PC-3 (cell line): ENCODE results near the gene UAP1L1. TPM values are rescaled to one million over a fixed set of nuclear protein-coding genes. Genes with fewer than 3 reads are reported as not detected.

Source experiments
- ATAC-seq: fragments of 200-7000 bp; cut with Tn5 transposase; 2 replicates; pipeline ENCODE4 v1.9.1; 2020; ENCODE audit warnings: mild to moderate bottlenecking, moderate library complexity
- BruUV-seq: library from RNA; stranded (reverse); fragments of 400-500 nt; replicated peaks from 2 replicates; lab custom pipeline; 2021; lab: Mats Ljungman, UMichigan
- CTCF ChIA-PET: fragments of 300-600 bp; sonication (Branson Sonifier 250); formaldehyde crosslinking; loops from one replicate; lab custom pipeline; 2022; ENCODE audit warnings: antibody characterized with exemption; lab: Charles Lee
- POLR2A ChIA-PET: fragments of 300-600 bp; sonication (Branson Sonifier 250); formaldehyde crosslinking; loops from one replicate; lab custom pipeline; 2022; ENCODE audit warnings: antibody characterized with exemption; ENCODE audit not compliant: unreplicated experiment; lab: Charles Lee
- DNase-seq: peaks from one replicate; pipeline ENCODE4 v3.0.0-alpha.2; 2015
- H2AFZ ChIP-seq: fragments of 300-600 bp; sonication (generic); 2 replicates; pipeline ENCODE4 v1.6.0; 2016; ENCODE audit warnings: antibody characterized with exemption, low read length
- H3F3A ChIP-seq: fragments of 300-600 bp; sonication (generic); one replicate; pipeline ENCODE4 v1.6.0; 2017; ENCODE audit warnings: antibody characterized with exemption, low read length, control low read depth, mild to moderate bottlenecking; ENCODE audit not compliant: unreplicated experiment
- H3K27ac ChIP-seq: fragments of 300-600 bp; sonication (generic); 2 replicates; pipeline ENCODE4 v1.5.1; 2016; ENCODE audit warnings: mild to moderate bottlenecking, low read length
- H3K27me3 ChIP-seq: fragments of 300-600 bp; sonication (generic); 2 replicates; pipeline ENCODE4 v1.6.1; 2016; ENCODE audit warnings: low read length, mixed read lengths
- H3K36me3 ChIP-seq: fragments of 300-600 bp; sonication (generic); 2 replicates; pipeline ENCODE4 v1.6.1; 2016; ENCODE audit warnings: low read depth, mixed run types, low read length, mixed read lengths
- H3K4me1 ChIP-seq: fragments of 300-600 bp; sonication (generic); 2 replicates; pipeline ENCODE4 v1.5.1; 2016; ENCODE audit warnings: low read length; ENCODE audit not compliant: insufficient read depth
- H3K4me2 ChIP-seq: fragments of 300-600 bp; sonication (generic); 2 replicates; pipeline ENCODE4 v1.6.0; 2016; ENCODE audit warnings: low read length
- H3K4me3 ChIP-seq: fragments of 300-600 bp; sonication (generic); 2 replicates; pipeline ENCODE4 v1.5.1; 2016; ENCODE audit warnings: mild to moderate bottlenecking, low read length, mixed read lengths
- H3K79me2 ChIP-seq: fragments of 300-600 bp; sonication (generic); 2 replicates; pipeline ENCODE4 v1.6.1; 2017; ENCODE audit warnings: low read length, mixed read lengths
- H3K9ac ChIP-seq: fragments of 300-600 bp; sonication (generic); 2 replicates; pipeline ENCODE4 v1.6.0; 2016; ENCODE audit warnings: mild to moderate bottlenecking, low read length
- H3K9me2 ChIP-seq: fragments of 300-600 bp; sonication (generic); replicated peaks from 2 replicates; pipeline ENCODE4 v1.6.1; 2016; ENCODE audit warnings: mixed run types, low read length, mixed read lengths
- H3K9me3 ChIP-seq: fragments of 300-600 bp; sonication (generic); 2 replicates; pipeline ENCODE4 v1.6.1; 2016; ENCODE audit warnings: low read length, mixed read lengths
- H4K20me1 ChIP-seq: fragments of 300-600 bp; sonication (generic); 2 replicates; pipeline ENCODE4 v1.6.1; 2016; ENCODE audit warnings: low read length, mixed read lengths
- CTCF ChIP-seq: fragments of 300-600 bp; sonication (generic); conservative IDR thresholded peaks from 2 replicates; pipeline ENCODE4 v1.5.1; 2017; ENCODE audit warnings: antibody characterized with exemption, low read depth, mild to moderate bottlenecking, low read length
- EZH2 ChIP-seq: fragments of 300-600 bp; sonication (generic); IDR thresholded peaks from one replicate; pipeline ENCODE4 v1.6.1; 2017; ENCODE audit warnings: antibody characterized with exemption, mild to moderate bottlenecking, low read length; ENCODE audit not compliant: unreplicated experiment
- EZH2phosphoT487 ChIP-seq: fragments of 300-600 bp; sonication (generic); IDR thresholded peaks from 2 replicates; pipeline ENCODE4 v1.6.1; 2018; ENCODE audit warnings: mild to moderate bottlenecking, antibody characterized with exemption, low read length, borderline replicate concordance
- intact Hi-C: fragments of 100-400 bp; cut with micrococcal nuclease; formaldehyde crosslinking; loops from 2 replicates; pipeline ENCODE4 v1.9.0; 2023
- total RNA-seq: library from RNA; depleted of rRNA; stranded (reverse); fragments of >200 nt; gene quantifications from 2 replicates; pipeline ENCODE4 v1.2.3, GENCODE V29; 2014

UAP1L1 gene
- total RNA-seq, 1 experiment from 2014 or later = 5.0 TPM

GRCh38 chr9:137106662-137107250 lies 29.4 kb downstream of the UAP1L1 start:
- H3K9ac ChIP-seq = no peak overlapping the region
- H4K20me1 ChIP-seq = no peaks in the 10 kb centered on the region
- no peak for TF ChIP-seq CTCF
- TF ChIP-seq EZH2phosphoT487 = no peak
- DNase-seq = no peak
- intact Hi-C loops = no loop called here
- no peaks in the 10 kb centered on the region for H3K4me1 ChIP-seq
- H3K27me3 ChIP-seq = no peaks in the 10 kb centered on the region
- H3K27ac ChIP-seq = no peak overlapping the region
- H3K4me2 ChIP-seq = no peak overlapping the region
- no peaks in the 10 kb centered on the region for H3K9me2 ChIP-seq
- no peak overlapping the region for H3K4me3 ChIP-seq
- BruUV-seq = no TSS peak
- H3K79me2 ChIP-seq = no peaks in the 10 kb centered on the region
- POLR2A ChIA-PET = no interaction called here
- H3K9me3 ChIP-seq = no peaks in the 10 kb centered on the region
- no peak for ATAC-seq
- CTCF ChIA-PET = no interaction called here
- H3K36me3 ChIP-seq = peaks cover 23% of the 10 kb centered on the region
- no peak overlapping the region for H2AFZ ChIP-seq
- H3F3A ChIP-seq = no peaks in the 10 kb centered on the region

GRCh38 chr9:137107312-137107921 lies 30.1 kb downstream of the UAP1L1 start:
- ChIA-PET POLR2A (no interaction called here), CTCF (no interaction called here)
- H3K27ac ChIP-seq = no peak overlapping the region
- BruUV-seq = no TSS peak
- H3K9me3 ChIP-seq = no peaks in the 10 kb centered on the region
- H3K9ac ChIP-seq = no peak overlapping the region
- no peaks in the 10 kb centered on the region for H3K9me2 ChIP-seq
- H2AFZ ChIP-seq = no peak overlapping the region
- H4K20me1 ChIP-seq = no peaks in the 10 kb centered on the region
- TF ChIP-seq EZH2phosphoT487 (no peak), CTCF (no peak), EZH2 (no peak)
- intact Hi-C loops = no loop called here
- peaks cover 16% of the 10 kb centered on the region for H3K36me3 ChIP-seq
- no peaks in the 10 kb centered on the region for H3K4me1 ChIP-seq
- H3K4me2 ChIP-seq = no peak overlapping the region
- no peaks in the 10 kb centered on the region for H3F3A ChIP-seq
- H3K4me3 ChIP-seq = no peak overlapping the region
- no peak for DNase-seq
- ATAC-seq = no peak
- no peaks in the 10 kb centered on the region for H3K27me3 ChIP-seq
- no peaks in the 10 kb centered on the region for H3K79me2 ChIP-seq

- Histone ChIP-seq H4K20me1 (no peaks in the 10 kb centered on the region), H3K4me3 (no peak overlapping the region), H3K4me1 (no peaks in the 10 kb centered on the region), H3K9me3 (no peaks in the 10 kb centered on the region), H3F3A (no peaks in the 10 kb centered on the region), H3K79me2 (no peaks in the 10 kb centered on the region), H3K27me3 (no peaks in the 10 kb centered on the region), H3K27ac (no peak overlapping the region), H2AFZ (no peak overlapping the region), H3K36me3 (peaks cover 10% of the 10 kb centered on the region), H3K4me2 (no peak overlapping the region), H3K9me2 (no peaks in the 10 kb centered on the region), H3K9ac (no peak overlapping the region)
- ChIA-PET CTCF (no interaction called here), POLR2A (no interaction called here)
- intact Hi-C loops = no loop called here
- ATAC-seq (no peak), DNase-seq (no peak)
- TF ChIP-seq EZH2phosphoT487 (no peak), EZH2 (no peak), CTCF (no peak)
- BruUV-seq = no TSS peak
These were observed 30.7 kb downstream of the UAP1L1 start for GRCh38 chr9:137107982-137108381.
